Measurements from ENCODE around the gene ARHGAP26. TPM values are rescaled to one million over a fixed set of nuclear protein-coding genes. Genes with fewer than 3 reads are reported as not detected.

ARHGAP26 gene
- total and polyA plus RNA-seq, 2 experiments from 2014 or later = 9.5 to 16.8 TPM

- Histone ChIP-seq H3K4me1 (ENCODE audit: insufficient read depth) (peaks cover 4% of the 10 kb centered on the region), H3F3A (replicated peaks; ENCODE audit: low read depth) (0 out of 2 replicates have a peak, but pooled peaks cover 4% of the 10 kb centered on the region), H3K4me2 (no peak overlapping the region), H3K9me2 (ENCODE audit: insufficient read depth) (no peaks in the 10 kb centered on the region), H3K79me2 (replicated peaks; ENCODE audit: insufficient read depth) (no peaks in the 10 kb centered on the region), H2AFZ (no peak overlapping the region), H3K27me3 (ENCODE audit: insufficient read depth) (no peaks in the 10 kb centered on the region), H3K4me3 (no peak overlapping the region), H4K20me1 (replicated peaks; ENCODE audit: insufficient read depth) (no peaks in the 10 kb centered on the region), H3K36me3 (ENCODE audit: insufficient read depth) (no peaks in the 10 kb centered on the region), H3K27ac (ENCODE audit: low read depth) (no peak overlapping the region)
- Mint-ChIP-seq H3K4me3 (no peak overlapping the region), H3K27me3 (ENCODE audit: insufficient read depth, low read depth, poor library complexity) (peaks cover 9% of the 10 kb centered on the region), H3K9me3 (no peaks in the 10 kb centered on the region), H3K4me1 (peaks cover 29% of the 10 kb centered on the region), H3K36me3 (ENCODE audit: low read depth) (peaks cover 3% of the 10 kb centered on the region; the same call in 1 of the 3 replicates), H3K27ac (peak overlapping the region; percentile 34; the same call in 1 of the 2 replicates)
- TF ChIP-seq CREB1 (CRISPR knock-in tag; IDR thresholded peaks at IDR 0.05; ENCODE audit: low read depth) (no peak), CTCF (conservative IDR thresholded peaks at IDR 0.05; ENCODE audit: low read depth in 2 of 2) (peak; percentile 85 to 91)
- peak; percentile 77 for DNase-seq (ENCODE audit: low spot score)
- ATAC-seq = peak; percentile 91
Measured at GRCh38 chr5:142888469-142889085, 118.4 kb downstream of the ARHGAP26 start.

GRCh38 chr5:142892021-142892420, 121.8 kb downstream of the ARHGAP26 start:
- Histone ChIP-seq H3K9me2 (ENCODE audit: insufficient read depth) (no peaks in the 10 kb centered on the region), H3F3A (replicated peaks; ENCODE audit: low read depth) (0 out of 2 replicates have a peak, but pooled peaks cover 4% of the 10 kb centered on the region), H3K4me3 (no peak overlapping the region), H4K20me1 (replicated peaks; ENCODE audit: insufficient read depth) (no peaks in the 10 kb centered on the region), H3K27me3 (ENCODE audit: insufficient read depth) (no peaks in the 10 kb centered on the region), H3K27ac (ENCODE audit: low read depth) (no peak overlapping the region), H2AFZ (no peak overlapping the region), H3K36me3 (ENCODE audit: insufficient read depth) (no peaks in the 10 kb centered on the region), H3K4me2 (no peak overlapping the region), H3K4me1 (ENCODE audit: insufficient read depth) (peaks cover 14% of the 10 kb centered on the region), H3K79me2 (replicated peaks; ENCODE audit: insufficient read depth) (no peaks in the 10 kb centered on the region)
- Mint-ChIP-seq H3K36me3 (ENCODE audit: low read depth) (peaks cover 12% of the 10 kb centered on the region), H3K27me3 (ENCODE audit: insufficient read depth, low read depth, poor library complexity) (peaks cover 3% of the 10 kb centered on the region), H3K9me3 (no peaks in the 10 kb centered on the region), H3K4me3 (no peak overlapping the region), H3K4me1 (peaks cover 41% of the 10 kb centered on the region), H3K27ac (no peak overlapping the region)
- DNase-seq (ENCODE audit: low spot score) (no peak), ATAC-seq (no peak)
- TF ChIP-seq STAT1 (IDR thresholded peaks at IDR 0.05; ENCODE audit: unreplicated experiment) (no peak), CTCF (conservative IDR thresholded peaks at IDR 0.05; ENCODE audit: low read depth in 2 of 2) (no peak), ZNF114 (CRISPR knock-in tag; IDR thresholded peaks at IDR 0.05) (no peak), JUNB (IDR thresholded peaks at IDR 0.05; ENCODE audit: unreplicated experiment) (peak; percentile 14), ZNF462 (CRISPR knock-in tag; IDR thresholded peaks at IDR 0.05) (no peak)

Measured in GM23338 (cell line).